Calu3 (cell line): ENCODE measurements around the gene LRRC25. TPM values are rescaled to one million over a fixed set of nuclear protein-coding genes. Genes with fewer than 3 reads are reported as not detected.
"Not testable (repeated sequence)": the region's sequence is repeated elsewhere in the genome, so short reads cannot be mapped to it uniquely, and the experiment has no call there.

Experiments
- BruUV-seq: library from RNA; stranded (reverse); fragments of 400-500 nt; replicated peaks from 2 replicates; lab custom pipeline; 2021; lab: Mats Ljungman, UMichigan
- CTCF ChIA-PET: fragments of 300-600 bp; sonication (Branson Sonifier 250); formaldehyde crosslinking; loops from one replicate; lab custom pipeline; 2022; ENCODE audit warnings: antibody characterized with exemption; lab: Charles Lee
- DNase-seq: peaks from one replicate; pipeline ENCODE4 v3.0.0; 2022
- H3K27ac Mint-ChIP-seq: one replicate; pipeline ENCODE4 v1.8.0; 2022; ENCODE audit warnings: mixed read lengths; ENCODE audit not compliant: unreplicated experiment
- H3K27me3 Mint-ChIP-seq: one replicate; pipeline ENCODE4 v1.8.0; 2022; ENCODE audit warnings: mixed read lengths; ENCODE audit not compliant: unreplicated experiment
- H3K36me3 Mint-ChIP-seq: one replicate; pipeline ENCODE4 v1.8.0; 2022; ENCODE audit warnings: mild to moderate bottlenecking, moderate library complexity, mixed read lengths; ENCODE audit not compliant: insufficient read depth, unreplicated experiment
- H3K4me1 Mint-ChIP-seq: one replicate; pipeline ENCODE4 v1.8.0; 2022; ENCODE audit warnings: mild to moderate bottlenecking, low read depth, mixed read lengths; ENCODE audit not compliant: unreplicated experiment
- H3K4me3 Mint-ChIP-seq: one replicate; pipeline ENCODE4 v1.8.0; 2022; ENCODE audit warnings: mild to moderate bottlenecking, low read depth, moderate library complexity, mixed read lengths; ENCODE audit not compliant: unreplicated experiment
- H3K9me3 Mint-ChIP-seq: one replicate; pipeline ENCODE4 v1.8.0; 2022; ENCODE audit warnings: low read depth, mixed read lengths; ENCODE audit not compliant: unreplicated experiment
- intact Hi-C: fragments of 100-400 bp; cut with micrococcal nuclease; formaldehyde crosslinking; loops from one replicate; pipeline ENCODE4 v1.10.0; 2022; ENCODE audit not compliant: unreplicated experiment
- total RNA-seq: library from RNA; stranded (reverse); gene quantifications from 2 replicates; pipeline ENCODE4 v1.2.3, GENCODE V29; 2022
- TF ChIP-seq, protein P1 (sequence below): fragments of 200-600 bp; IDR thresholded peaks from one replicate; pipeline ENCODE4 v1.8.0; 2022; ENCODE audit warnings: antibody characterized with exemption; ENCODE audit not compliant: unreplicated experiment

Gene LRRC25
- total RNA-seq, 1 experiment from 2014 or later, result not detected

DNA sequence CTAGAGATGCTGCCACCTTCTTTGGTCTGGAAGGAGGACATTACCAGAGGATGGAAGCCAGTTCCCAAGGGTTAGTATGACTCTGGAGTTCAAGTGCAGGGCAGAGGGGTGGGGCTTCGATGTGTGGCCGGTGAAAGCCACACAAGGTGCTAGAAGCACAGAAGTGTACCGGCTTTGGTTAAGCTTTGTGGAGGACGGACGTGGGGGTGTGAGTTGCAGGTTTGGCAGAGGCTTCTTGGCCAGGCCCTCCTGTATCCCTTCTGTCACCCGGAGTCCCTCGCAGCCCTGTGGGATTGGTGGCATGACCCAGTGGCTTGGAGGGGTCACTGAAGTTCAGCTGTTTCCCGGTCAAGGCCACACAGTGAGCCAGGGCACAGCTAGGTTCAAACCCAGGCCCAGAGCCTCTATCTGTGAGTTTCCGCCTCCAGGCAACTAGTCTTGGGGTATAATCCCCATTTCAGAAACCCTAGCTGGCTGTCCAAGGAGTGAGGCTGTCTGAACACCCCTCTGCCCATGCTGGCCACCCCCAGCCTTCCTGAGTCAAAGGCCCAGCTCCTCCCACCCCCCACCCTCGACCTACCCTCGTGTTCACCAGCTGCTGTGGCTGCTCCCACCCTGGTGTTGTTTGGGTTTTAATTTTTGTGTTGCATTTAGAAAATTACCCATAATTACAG is 17.2 kb upstream of the LRRC25 start:
- DNase-seq, result peak; percentile 31
- Mint-ChIP-seq H3K4me3 (no peak overlapping the region), H3K27ac (no peak overlapping the region), H3K27me3 (no peaks in the 10 kb centered on the region), H3K4me1 (peaks cover 25% of the 10 kb centered on the region), H3K36me3 (peaks cover 55% of the 10 kb centered on the region), H3K9me3 (no peaks in the 10 kb centered on the region)
- no TSS peak for BruUV-seq
- CTCF ChIA-PET, result interaction anchor here (0.5 to 0.6 kb wide), 2 partner anchors 407 to 424 kb away, joined by 3 read pairs; partner anchors contain the start of gene ARRDC2
- intact Hi-C loops, result loop anchor here (10.0 kb wide), 1 partner anchor 140 kb away; the partner anchor contains the start of gene IQCN
- TF ChIP-seq, protein P1, sequence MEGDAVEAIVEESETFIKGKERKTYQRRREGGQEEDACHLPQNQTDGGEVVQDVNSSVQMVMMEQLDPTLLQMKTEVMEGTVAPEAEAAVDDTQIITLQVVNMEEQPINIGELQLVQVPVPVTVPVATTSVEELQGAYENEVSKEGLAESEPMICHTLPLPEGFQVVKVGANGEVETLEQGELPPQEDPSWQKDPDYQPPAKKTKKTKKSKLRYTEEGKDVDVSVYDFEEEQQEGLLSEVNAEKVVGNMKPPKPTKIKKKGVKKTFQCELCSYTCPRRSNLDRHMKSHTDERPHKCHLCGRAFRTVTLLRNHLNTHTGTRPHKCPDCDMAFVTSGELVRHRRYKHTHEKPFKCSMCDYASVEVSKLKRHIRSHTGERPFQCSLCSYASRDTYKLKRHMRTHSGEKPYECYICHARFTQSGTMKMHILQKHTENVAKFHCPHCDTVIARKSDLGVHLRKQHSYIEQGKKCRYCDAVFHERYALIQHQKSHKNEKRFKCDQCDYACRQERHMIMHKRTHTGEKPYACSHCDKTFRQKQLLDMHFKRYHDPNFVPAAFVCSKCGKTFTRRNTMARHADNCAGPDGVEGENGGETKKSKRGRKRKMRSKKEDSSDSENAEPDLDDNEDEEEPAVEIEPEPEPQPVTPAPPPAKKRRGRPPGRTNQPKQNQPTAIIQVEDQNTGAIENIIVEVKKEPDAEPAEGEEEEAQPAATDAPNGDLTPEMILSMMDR, result no peak

DNA sequence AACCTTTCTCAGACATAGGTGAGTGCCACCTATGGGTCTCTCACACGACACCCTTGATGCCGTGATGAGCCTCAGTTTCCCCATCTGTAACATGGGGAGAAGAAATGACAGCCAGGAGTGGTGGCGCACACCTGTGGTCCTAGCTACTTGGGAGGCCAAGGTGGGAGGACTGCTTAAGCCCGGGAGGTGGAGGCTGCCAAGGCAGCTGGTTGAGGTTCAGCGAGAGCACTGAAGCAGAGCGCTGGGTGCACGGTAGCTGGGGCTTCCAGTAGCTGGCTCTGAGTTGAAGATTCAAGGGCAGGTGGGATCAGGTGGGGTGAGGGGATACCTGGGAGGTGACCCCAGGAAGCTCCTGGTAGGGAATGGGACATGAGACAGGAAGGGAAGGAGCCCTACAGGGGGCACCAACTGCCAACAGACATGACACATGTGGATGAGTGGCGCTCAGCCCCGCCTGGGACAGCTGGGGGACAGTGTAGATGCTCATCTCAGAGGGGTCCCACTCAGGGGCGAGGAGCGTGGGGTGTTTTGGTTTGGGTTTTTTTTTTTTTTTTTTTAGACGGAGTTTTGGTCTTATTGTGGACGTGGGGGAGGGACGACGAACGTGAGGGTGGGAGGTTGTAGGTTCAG is 15.3 kb upstream of the LRRC25 start:
- Mint-ChIP-seq H3K27ac (no peak overlapping the region), H3K9me3 (no peaks in the 10 kb centered on the region), H3K4me1 (peaks cover 17% of the 10 kb centered on the region), H3K36me3 (peaks cover 37% of the 10 kb centered on the region), H3K4me3 (no peak overlapping the region), H3K27me3 (no peaks in the 10 kb centered on the region)
- DNase-seq, result no peak
- intact Hi-C loops, result loop anchor here (10.0 kb wide), 1 partner anchor 138 kb away; the partner anchor contains the start of gene IQCN
- TF ChIP-seq, protein P1, result no peak
- BruUV-seq, result no TSS peak
- CTCF ChIA-PET, result interaction anchor here (0.6 kb wide), 1 partner anchor 124 kb away, joined by 4 read pairs; no protein-coding TSS in a partner anchor

DNA sequence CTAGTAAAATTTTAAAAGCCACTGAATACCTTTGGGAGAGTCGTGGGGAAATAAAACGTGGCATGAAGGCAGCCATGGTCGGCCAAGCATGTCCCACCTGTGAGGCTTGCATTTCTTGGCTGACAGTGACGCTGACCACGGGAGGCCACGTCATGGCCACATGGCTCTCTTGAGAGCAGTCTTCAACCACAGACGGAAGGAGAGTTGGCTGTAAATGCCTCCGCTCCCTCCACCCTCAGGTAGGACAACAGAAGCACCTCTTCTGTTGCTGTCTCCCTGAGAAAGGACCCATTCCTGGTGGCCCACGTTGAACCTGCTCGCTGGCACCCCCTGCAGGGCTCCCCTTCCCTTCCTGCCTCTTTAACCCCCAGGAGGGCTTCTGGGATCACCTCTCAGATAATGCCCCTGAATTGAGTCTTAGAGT is 10.6 kb upstream of the LRRC25 start:
- H3K27me3 Mint-ChIP-seq, result no peaks in the 10 kb centered on the region
- TF ChIP-seq, protein P1, result peak; percentile 32
- BruUV-seq, result no TSS peak
- H3K27ac Mint-ChIP-seq, result no peak overlapping the region
- intact Hi-C loops, result no loop called here
- DNase-seq, result peak; percentile 52
- H3K4me1 Mint-ChIP-seq, result peaks cover 6% of the 10 kb centered on the region
- no peak overlapping the region for H3K4me3 Mint-ChIP-seq
- H3K9me3 Mint-ChIP-seq, result no peaks in the 10 kb centered on the region
- peaks cover 23% of the 10 kb centered on the region for H3K36me3 Mint-ChIP-seq
- CTCF ChIA-PET, result no interaction called here

DNA sequence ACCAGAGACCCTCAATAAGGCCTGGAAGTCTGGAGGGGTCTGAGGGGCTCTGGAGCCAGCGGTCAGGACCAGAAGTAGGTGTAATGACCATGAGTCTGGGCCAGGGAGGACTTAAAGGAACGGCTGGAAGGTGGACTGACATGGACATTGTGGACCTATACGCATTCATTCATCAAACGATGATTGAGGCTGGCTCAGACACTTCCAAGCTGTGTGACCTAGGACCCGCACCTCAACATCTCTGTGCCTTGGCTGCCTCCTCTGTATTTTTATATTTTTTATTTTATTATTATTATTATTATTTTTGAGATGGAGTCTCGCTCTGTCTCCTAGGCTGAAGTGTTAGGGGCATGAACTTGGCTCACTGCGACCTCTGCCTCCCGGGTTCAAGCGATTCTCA is 9.3 kb upstream of the LRRC25 start:
- CTCF ChIA-PET, result interaction anchor here (1.0 kb wide), 1 partner anchor 21 kb away, joined by 3 read pairs; the partner anchor contains the start of gene GDF15
- no peak overlapping the region for H3K27ac Mint-ChIP-seq
- no peaks in the 10 kb centered on the region for H3K9me3 Mint-ChIP-seq
- TF ChIP-seq, protein P1, result no peak
- DNase-seq, result no peak
- no TSS peak for BruUV-seq
- H3K4me3 Mint-ChIP-seq, result no peak overlapping the region
- intact Hi-C loops, result no loop called here
- peaks cover 19% of the 10 kb centered on the region for H3K4me1 Mint-ChIP-seq
- H3K27me3 Mint-ChIP-seq, result no peaks in the 10 kb centered on the region
- peaks cover 21% of the 10 kb centered on the region for H3K36me3 Mint-ChIP-seq

DNA sequence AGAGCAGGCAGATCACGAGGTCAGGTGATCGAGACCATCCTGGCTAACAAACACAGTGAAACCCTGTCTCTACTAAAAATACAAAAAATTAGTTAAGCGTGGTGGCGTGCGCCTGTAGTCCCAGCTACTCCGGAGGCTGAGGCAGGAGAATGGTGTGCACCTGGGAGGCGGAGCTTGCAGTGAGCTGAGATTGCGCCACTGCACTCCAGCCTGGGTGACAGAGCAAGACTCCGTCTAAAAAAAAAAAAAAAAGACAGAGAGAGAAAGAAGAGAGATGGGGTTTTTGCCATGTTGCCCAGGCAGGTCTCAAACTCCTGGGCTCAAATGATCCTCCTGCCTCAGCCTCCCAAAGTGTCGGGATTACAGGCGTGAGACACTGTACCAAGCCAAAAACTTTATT is 8.3 kb upstream of the LRRC25 start:
- Mint-ChIP-seq H3K4me1 (peaks cover 24% of the 10 kb centered on the region), H3K36me3 (peaks cover 23% of the 10 kb centered on the region)
- H3K27me3 Mint-ChIP-seq, BruUV-seq, DNase-seq, H3K27ac Mint-ChIP-seq, H3K4me3 Mint-ChIP-seq, H3K9me3 Mint-ChIP-seq, intact Hi-C loops: not testable (repeated sequence)
- CTCF ChIA-PET, result interaction anchor here (0.7 to 1.0 kb wide), 2 partner anchors 20 to 80 kb away, joined by 3 to 5 read pairs; partner anchors contain the start of gene GDF15

DNA sequence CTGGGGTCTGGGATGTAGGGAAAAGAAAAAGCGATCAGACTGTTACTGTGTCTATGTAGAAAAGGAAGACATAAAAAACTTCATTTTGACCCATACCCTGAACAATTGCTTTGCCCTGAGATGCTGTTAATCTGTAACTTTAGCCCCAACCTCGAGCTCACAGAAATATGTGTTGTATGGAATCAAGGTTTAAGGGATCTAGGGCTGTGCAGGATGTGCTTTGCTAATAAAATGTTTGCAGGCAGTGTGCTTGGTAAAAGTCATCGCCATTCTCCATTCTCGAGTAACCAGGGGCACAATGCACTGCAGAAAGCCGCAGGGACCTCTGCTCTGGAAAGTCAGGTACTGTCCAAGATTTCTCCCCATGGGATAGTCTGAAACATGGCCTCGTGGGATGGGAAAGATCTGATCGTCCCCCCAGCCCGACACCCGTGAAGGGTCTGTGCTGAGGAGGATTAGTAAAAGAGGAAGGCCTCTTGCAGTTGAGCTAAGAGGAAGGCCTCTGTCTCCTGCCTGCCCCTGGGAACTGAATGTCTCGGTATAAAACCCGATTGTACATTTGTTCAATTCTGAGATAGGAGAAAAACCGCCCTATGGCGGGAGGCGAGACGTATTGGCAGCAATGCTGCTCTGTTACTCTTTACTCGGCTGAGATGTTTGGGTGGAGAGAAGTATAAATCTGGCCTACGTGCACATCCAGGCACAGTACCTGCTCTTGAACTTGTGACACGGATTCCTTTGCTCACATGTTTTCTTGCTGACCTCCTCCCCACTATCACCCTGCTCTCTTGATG is 5.2 kb upstream of the LRRC25 start:
- H3K27me3 Mint-ChIP-seq, intact Hi-C loops, H3K9me3 Mint-ChIP-seq, DNase-seq: not testable (repeated sequence)
- CTCF ChIA-PET, result interaction anchor here (1.1 to 1.6 kb wide), 3 partner anchors 17 to 123 kb away, joined by 5 to 6 read pairs (median 5); partner anchors contain the start of gene GDF15
- H3K27ac Mint-ChIP-seq, result peak overlapping the region; percentile 63
- TSS peak; percentile 75 for BruUV-seq
- peaks cover 24% of the 10 kb centered on the region for H3K4me1 Mint-ChIP-seq
- H3K36me3 Mint-ChIP-seq, result peaks cover 20% of the 10 kb centered on the region
- peak overlapping the region; percentile 65 for H3K4me3 Mint-ChIP-seq
